Caki2 (cell line): ENCODE measurements around the gene BHLHE23. TPM values are rescaled to one million over a fixed set of nuclear protein-coding genes. Genes with fewer than 3 reads are reported as not detected.

Experiments used
- DNase-seq: peaks from one replicate; pipeline ENCODE4 v3.0.0-alpha.2; 2015; ENCODE audit warnings: low read depth
- in situ Hi-C: cut with HindIII; loops from 2 replicates; pipeline ENCODE4 v1.10.0; 2016; ENCODE audit warnings: low sequenced_read_pairs, low pct_unique_long_range_greater_than_20kb, mixed read lengths
- total RNA-seq: library from RNA; depleted of rRNA; stranded (reverse); fragments of >200 nt; shearing (Covaris generic); gene quantifications from 2 replicates; pipeline ENCODE4 v1.2.3, GENCODE V29; 2014; ENCODE audit warnings: low replicate concordance

BHLHE23 gene
- total RNA-seq, 1 experiment from 2014 or later = not detected

- in situ Hi-C loops = no loop called here
- no peak for DNase-seq
Observed at GRCh38 chr20:62971211-62971949, 35.4 kb downstream of the BHLHE23 start.

DNA sequence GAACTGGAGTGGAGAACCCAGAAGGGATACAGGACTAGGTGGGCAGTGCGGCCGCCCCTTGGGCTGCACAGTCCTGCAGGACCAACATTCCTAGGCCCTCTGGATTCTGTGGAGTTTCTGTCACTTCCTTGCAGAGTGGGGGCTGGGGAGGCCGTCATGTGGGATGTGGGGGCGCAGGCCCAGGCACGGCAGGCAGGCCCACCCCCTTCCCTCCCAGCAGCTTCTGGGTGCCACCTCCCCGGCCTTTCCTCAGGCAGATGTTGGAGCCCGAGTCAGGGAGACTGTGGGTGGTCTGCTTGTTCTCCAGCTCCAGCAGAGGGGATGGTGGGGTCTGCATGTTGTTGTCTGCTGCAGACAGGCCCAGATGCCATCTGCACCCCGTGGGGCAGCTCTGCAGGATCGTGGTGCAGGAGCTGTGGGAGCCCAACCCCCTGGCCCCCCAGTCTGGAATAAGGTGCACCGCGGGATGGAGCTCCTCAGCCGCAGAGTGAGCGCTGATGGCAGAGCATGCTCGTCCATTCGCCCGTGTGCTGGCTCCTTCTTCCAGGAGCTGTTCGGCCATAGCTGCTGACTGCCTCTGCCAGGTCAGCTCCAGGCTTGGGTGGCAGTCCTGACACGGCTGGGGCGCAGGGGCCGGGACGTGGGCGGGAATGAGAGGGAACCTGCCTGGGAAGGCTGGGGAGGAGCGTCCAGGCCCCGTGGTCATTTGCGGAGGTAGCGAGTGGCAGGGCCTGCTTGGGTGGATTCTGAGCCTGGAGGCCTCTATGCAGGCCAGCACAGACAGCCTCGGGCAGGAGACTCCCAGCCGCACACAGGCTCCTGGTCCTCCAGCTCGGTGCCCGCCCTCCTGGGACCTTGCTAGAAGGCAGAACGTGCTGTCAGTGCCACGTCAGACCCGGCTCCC is 36.2 kb downstream of the BHLHE23 start:
- no peak for DNase-seq
- in situ Hi-C loops = no loop called here

GRCh38 chr20:62969939-62970306 is 36.8 kb downstream of the BHLHE23 start:
- in situ Hi-C loops = no loop called here
- DNase-seq = no peak

- in situ Hi-C loops = no loop called here
- DNase-seq = no peak
Observed at GRCh38 chr20:62969179-62969760, 37.5 kb downstream of the BHLHE23 start.

DNA sequence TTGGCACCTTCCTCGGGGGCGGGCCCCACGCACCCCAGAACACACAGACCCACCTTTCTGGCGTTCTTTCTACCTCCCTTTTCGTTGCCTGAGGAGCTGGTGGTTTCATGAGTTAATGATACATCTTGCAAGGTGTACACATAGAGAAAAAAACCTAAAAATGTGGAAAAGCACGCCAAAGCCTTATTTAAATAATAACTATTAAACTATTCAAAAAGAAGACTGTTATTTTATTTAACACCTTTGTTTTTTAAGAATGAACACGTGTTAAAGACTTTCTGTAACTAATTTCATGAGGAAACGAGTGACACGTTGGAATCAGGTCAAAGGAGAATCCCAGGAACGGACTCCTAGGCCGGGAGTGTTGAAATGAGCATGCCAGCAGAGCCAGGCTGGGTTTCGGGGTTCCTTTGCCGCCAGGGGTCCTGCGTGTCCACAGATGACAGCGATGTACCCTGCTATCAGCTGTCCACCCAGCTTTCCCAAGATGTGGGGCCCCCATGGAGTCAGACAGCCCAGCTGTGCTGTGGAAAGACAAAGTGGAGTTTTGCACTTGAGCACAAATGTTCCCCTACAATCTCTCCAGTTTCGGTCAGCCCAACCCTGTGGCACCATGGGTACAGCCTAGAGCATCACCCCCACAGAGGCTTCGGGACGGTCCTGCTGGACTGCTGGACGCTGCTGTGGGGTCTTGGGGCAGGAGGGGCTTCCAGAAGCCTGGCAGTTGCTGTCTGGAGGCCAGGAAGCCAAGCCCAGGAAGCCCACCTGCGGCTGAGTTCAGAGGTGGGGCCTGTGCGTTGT is 38.2 kb downstream of the BHLHE23 start:
- DNase-seq = no peak
- in situ Hi-C loops = no loop called here

DNA sequence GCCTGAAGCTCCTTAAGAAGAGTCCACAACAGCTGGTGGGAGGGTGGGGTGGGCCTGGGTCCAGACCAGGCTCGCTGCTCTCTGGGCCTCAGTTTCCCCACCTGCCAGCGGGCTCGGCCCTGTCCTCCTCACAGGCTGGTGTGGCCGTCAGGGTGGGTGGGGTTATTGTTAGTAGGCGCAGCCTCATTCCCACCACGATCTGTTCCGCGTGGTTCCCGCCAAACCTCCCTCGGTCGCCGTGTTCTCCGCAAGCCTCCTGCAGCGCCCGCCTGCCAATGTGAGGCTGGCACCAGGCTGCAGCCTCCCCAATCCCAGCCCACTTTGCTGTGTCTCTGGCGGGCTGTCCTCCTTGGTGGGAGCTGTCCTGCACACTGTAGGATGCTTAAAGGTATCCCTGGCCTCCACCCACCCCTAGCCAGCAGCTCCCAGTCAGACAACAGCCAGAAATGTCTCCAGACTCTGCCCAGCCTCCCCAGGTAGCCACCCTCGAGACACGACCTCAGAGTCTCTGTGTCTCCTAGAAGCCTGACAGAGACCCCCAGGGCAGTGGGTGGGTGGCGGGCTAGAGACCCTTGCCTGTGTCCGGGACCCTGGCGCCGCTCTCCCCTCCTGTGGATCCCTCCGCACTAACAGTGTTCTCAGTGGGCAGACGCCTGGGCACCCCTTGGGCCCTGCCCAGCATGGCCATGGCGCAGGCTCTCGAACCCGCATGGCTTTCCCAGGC is 39.0 kb downstream of the BHLHE23 start:
- DNase-seq = no peak
- in situ Hi-C loops = no loop called here

DNA sequence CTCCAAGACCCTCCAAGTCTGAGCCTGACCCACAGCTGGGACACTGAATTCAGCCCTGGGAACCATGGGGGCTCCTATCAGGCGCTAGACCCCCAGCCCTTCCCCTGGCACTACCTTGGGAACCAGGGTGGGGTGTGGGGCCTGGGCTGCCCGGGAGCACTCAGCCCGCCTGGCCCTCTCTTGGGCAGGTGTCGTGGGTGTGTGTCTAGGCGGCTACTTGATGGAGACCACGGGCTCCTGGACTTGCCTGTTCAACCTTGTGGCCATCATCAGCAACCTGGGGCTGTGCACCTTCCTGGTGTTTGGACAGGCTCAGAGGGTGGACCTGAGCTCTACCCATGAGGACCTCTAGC is 39.6 kb downstream of the BHLHE23 start:
- no peak for DNase-seq
- in situ Hi-C loops = no loop called here

DNA sequence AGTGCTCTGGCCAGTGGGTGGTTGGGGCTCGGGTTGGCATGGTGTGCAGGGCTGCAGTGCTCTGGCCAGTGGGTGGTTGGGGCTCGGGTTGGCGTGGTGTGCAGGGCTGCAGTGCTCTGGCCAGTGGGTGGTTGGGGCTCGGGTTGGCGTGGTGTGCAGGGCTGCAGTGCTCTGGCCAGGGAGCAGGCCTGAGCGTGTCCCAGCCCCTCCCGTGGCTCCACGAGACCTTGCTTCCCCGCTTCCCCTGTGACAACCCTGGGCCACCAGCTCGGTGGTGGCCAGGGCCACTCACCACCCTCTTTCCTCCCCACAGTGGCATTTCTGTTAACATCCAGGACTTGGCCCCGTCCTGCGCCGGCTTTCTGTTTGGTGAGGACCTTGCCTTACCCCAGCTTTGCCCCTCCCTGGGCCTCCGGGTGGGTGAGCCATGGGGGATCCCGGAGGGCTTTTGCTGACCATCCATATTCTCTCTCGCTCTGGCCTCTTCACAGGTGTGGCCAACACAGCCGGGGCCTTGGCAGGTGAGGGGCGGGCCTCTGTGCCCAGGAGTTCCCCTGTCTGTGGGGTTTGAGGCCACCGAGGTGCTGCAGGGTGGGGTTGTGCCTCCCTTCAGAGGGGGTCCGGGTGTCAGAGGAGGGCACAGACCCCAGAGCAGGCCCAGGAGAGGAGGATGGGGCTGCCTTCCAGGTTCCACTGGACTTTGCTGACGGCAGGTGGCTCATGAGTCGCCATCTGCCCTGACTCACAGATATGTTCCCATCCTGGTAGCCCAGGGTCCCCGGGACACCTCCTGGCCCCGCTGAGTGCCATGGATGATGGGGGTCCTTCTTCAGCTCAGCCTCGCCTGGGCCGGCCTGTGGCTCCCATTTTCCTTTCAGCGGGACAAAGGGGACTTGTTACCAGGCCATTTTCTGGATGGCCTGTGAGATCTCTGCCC is 40.3 kb downstream of the BHLHE23 start:
- DNase-seq = no peak
- in situ Hi-C loops = no loop called here

- in situ Hi-C loops = no loop called here
- no peak for DNase-seq
Observed at GRCh38 chr20:62965363-62965771, 41.4 kb downstream of the BHLHE23 start.

- no peak for DNase-seq
- in situ Hi-C loops = no loop called here
Observed at GRCh38 chr20:62964700-62965099, 42.1 kb downstream of the BHLHE23 start.

GRCh38 chr20:62963614-62964397 is 43.0 kb downstream of the BHLHE23 start:
- no peak for DNase-seq
- in situ Hi-C loops = no loop called here

DNA sequence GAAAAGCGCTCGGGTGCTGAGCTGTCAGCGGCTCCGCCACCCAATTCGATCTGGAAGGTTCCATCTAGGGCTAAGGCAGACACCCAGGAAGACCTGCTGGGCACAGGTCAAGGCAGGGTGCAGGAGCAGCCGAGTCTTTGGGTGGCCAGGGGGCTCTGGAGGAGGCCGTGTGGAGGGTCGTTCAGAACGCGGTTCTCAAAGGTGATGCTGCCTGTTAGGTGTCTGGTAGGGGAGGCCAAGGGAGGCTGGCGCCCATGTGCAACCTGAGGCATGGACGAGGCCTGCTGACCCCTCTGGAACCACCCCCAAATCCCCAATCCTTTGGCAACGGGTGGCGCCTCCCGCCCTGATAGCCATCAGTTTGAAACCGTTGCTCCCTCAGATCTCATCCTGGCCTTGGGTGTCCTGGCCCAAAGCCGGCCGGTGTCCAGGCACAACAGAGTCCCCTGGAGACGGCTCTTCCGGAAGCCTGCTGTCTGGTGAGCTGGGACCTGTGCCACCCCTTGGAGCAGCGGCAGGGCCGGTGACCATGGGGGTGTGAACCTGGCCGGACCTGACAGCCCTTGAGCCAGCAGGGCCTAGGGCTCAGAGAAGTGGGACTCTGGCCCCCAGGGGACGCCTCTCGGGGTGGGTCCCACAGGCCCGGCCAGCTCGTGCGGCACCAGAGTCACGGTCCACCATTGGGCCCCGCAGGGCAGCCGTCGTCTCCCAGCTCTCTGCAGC is 43.7 kb downstream of the BHLHE23 start:
- DNase-seq = no peak
- in situ Hi-C loops = no loop called here

GRCh38 chr20:62962221-62962879 is 44.4 kb downstream of the BHLHE23 start:
- in situ Hi-C loops = no loop called here

DNA sequence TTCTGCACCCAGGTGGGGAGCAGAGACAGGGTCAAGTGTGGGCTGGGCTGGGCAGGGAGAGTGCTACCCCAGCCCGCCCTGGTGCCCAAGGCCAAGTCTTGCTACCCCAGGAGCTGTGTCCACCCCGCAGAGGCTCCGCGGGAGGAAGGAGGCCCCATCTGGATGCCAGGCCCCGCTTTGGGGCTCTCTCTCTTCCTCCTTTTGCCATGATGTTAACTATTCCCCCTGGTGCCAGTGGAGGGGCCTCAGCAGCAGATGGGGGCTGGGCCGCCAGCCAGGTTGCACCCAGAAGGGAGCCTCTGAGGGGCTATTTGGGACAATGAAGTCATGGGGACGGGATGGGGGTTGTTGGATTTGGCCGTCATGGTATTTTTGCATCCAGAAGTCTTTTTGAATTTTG is 45.0 kb downstream of the BHLHE23 start:
- no peak for DNase-seq
- in situ Hi-C loops = no loop called here

More at GRCh38 chr20:62962221-62962879, 44.4 kb downstream of the BHLHE23 start:
- no peak for DNase-seq

- no peak for DNase-seq
- in situ Hi-C loops = no loop called here
Observed at GRCh38 chr20:62961310-62961783, 45.4 kb downstream of the BHLHE23 start.
